Activated B cell treated with CpG ODN at 0.5 μM for 24 hours (primary cell): Measurements from ENCODE around the gene GJB6. TPM values are rescaled to one million over a fixed set of nuclear protein-coding genes. Genes with fewer than 3 reads are reported as not detected.
A peak's percentile ranks its signal among the peaks of the same experiment; 100 is the strongest.

Experiments used
- ATAC-seq: fragments of 200-7000 bp; cut with Tn5 transposase; one replicate; pipeline ENCODE4 v1.10.0; 2021; ENCODE audit warnings: low read depth, mild to moderate bottlenecking, moderate library complexity
- CTCF ChIA-PET: fragments of 350-600 bp; sonication (Branson Sonifier 250); formaldehyde crosslinking; loops from one replicate; lab custom pipeline; 2021; ENCODE audit warnings: antibody characterized with exemption; lab: Charles Lee
- POLR2A ChIA-PET: fragments of 350-600 bp; sonication (Branson Sonifier 250); formaldehyde crosslinking; loops from one replicate; lab custom pipeline; 2021; ENCODE audit warnings: antibody characterized with exemption; lab: Charles Lee
- DNase-seq: peaks from one replicate; pipeline ENCODE4 v3.0.0; 2022
- H3K27ac Mint-ChIP-seq: one replicate; pipeline ENCODE4 v1.8.0; 2020; ENCODE audit warnings: mixed read lengths
- H3K27me3 Mint-ChIP-seq: one replicate; pipeline ENCODE4 v1.8.0; 2021; ENCODE audit warnings: mixed read lengths
- H3K36me3 Mint-ChIP-seq: one replicate; pipeline ENCODE4 v1.8.0; 2021; ENCODE audit warnings: low read depth, mixed read lengths
- H3K4me1 Mint-ChIP-seq: one replicate; pipeline ENCODE4 v1.8.0; 2021; ENCODE audit warnings: mixed read lengths
- H3K4me3 Mint-ChIP-seq: one replicate; pipeline ENCODE4 v1.8.0; 2020; ENCODE audit warnings: mild to moderate bottlenecking, mixed read lengths
- H3K9me3 Mint-ChIP-seq: one replicate; pipeline ENCODE4 v1.8.0; 2020; ENCODE audit warnings: mixed read lengths
- intact Hi-C: fragments of 100-400 bp; cut with micrococcal nuclease; formaldehyde crosslinking; loops from one replicate; pipeline ENCODE4 v1.15.1; 2024
- total RNA-seq: library from RNA; stranded (reverse); gene quantifications from 2 replicates; pipeline ENCODE4 v1.2.3, GENCODE V29; 2022
- TF ChIP-seq, protein P1 (sequence below): fragments of 200-600 bp; IDR thresholded peaks from one replicate; pipeline ENCODE4 v1.8.0; 2022; ENCODE audit warnings: antibody characterized with exemption, mild to moderate bottlenecking

Gene GJB6
- total RNA-seq, 1 donor from 2014 or later: not detected

DNA sequence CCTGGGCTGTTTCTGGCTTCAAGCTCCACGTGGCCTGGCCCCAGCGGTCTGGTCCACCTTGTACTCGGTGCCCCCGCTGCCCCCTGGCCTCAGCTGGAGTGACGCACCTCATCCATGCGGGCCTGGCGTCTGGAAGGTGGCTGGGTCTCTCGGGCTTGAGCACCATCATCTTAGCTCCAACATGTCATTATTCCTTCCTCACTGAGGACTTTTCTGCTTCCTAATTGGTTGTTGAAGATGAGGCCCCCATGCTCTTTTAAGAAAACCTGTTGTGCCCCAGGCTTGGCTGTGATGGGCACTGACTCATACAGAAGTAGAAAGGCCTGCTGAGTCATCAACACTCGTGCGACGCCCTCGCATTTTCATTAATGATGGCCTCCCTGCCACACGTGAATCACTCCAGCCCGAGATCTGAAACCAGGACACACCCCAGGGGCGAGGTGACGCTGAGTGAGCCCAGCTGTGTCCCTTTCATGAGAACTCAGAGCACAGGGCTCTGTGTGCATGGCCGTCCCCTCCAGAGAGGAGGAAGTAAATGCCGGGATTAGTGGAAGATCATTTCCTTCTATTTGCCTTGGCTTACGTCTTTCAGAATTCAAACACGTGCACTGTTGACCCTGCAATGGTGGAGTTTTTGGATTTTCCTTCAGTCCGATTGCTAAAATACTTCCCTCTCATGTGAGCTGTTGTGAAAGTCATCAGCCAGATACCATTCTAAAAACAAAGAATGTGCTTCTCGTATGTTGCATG, 57.3 kb downstream of the GJB6 start:
- peaks cover 74% of the 10 kb centered on the region for H3K27me3 Mint-ChIP-seq
- intact Hi-C loops: loop anchor here (1.0 kb wide), 1 partner anchor 14 kb away; the partner anchor contains the start of gene GJA3
- H3K9me3 Mint-ChIP-seq: no peaks in the 10 kb centered on the region
- ChIA-PET CTCF (no interaction called here), POLR2A (interaction anchor here (0.6 kb wide), 1 partner anchor 48 kb away, joined by 7 read pairs; no protein-coding TSS in a partner anchor)
- H3K27ac Mint-ChIP-seq: no peak overlapping the region
- TF ChIP-seq, protein P1, sequence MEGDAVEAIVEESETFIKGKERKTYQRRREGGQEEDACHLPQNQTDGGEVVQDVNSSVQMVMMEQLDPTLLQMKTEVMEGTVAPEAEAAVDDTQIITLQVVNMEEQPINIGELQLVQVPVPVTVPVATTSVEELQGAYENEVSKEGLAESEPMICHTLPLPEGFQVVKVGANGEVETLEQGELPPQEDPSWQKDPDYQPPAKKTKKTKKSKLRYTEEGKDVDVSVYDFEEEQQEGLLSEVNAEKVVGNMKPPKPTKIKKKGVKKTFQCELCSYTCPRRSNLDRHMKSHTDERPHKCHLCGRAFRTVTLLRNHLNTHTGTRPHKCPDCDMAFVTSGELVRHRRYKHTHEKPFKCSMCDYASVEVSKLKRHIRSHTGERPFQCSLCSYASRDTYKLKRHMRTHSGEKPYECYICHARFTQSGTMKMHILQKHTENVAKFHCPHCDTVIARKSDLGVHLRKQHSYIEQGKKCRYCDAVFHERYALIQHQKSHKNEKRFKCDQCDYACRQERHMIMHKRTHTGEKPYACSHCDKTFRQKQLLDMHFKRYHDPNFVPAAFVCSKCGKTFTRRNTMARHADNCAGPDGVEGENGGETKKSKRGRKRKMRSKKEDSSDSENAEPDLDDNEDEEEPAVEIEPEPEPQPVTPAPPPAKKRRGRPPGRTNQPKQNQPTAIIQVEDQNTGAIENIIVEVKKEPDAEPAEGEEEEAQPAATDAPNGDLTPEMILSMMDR: no peak
- no peaks in the 10 kb centered on the region for H3K36me3 Mint-ChIP-seq
- DNase-seq (peak; percentile 39), ATAC-seq (peak; percentile 95)
- peaks cover 15% of the 10 kb centered on the region for H3K4me1 Mint-ChIP-seq
- no peak overlapping the region for H3K4me3 Mint-ChIP-seq

DNA sequence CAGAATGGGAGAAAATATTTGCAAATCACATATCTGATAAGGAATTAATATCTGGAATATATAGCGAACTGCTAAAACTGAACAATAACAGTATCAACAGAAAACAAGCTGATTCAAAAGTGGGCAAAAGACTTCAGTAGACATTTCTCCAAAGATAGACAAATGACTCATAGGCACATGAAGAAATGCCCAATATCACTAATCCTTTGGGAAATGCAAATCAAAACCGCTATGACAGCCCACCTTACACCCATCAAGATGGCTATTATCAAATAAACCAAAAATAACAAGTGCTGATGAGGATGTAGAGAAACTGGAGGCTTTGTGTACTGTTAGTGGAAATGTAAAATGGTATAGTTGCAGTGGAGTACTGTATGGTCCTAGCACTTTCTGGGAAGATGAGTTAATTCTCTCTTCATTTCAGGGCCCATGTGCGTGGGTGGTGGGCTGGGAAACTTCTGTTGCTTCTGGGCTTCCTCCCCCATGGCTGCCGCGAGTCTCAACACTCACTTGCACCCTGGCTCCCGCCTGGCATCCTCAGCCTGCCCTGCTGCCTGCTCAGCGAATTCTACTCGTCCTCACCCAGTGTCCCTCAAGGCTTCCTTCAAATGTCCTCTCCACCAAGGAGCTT, 58.9 kb downstream of the GJB6 start:
- no peak for ATAC-seq
- Mint-ChIP-seq H3K36me3 (no peaks in the 10 kb centered on the region), H3K4me3 (no peak overlapping the region), H3K4me1 (peaks cover 15% of the 10 kb centered on the region), H3K27ac (no peak overlapping the region), H3K9me3 (no peaks in the 10 kb centered on the region), H3K27me3 (peaks cover 72% of the 10 kb centered on the region)
- CTCF ChIA-PET: no interaction called here
- POLR2A ChIA-PET: interaction anchor here (1.2 to 1.3 kb wide), 2 partner anchors 12 to 309 kb away, joined by 3 read pairs; partner anchors contain the start of gene GJA3
- TF ChIP-seq, protein P1: no peak
- no peak for DNase-seq
- intact Hi-C loops: no loop called here

Other genes with a start within 250 kb of the GJB6 start
- gene GJA3, start 71.3 kb downstream of the GJB6 start, total RNA-seq: 0.09 and 0.10 TPM in 2 replicates
- not detected in 2 replicates for gene GJB2, start 39.4 kb downstream of the GJB6 start, total RNA-seq